A549 treated with AZD9567 at 1 μM for 4 hours (cell line): ENCODE measurements around the gene POMT1. TPM values are rescaled to one million over a fixed set of nuclear protein-coding genes. Genes with fewer than 3 reads are reported as not detected.

Experiments
- total RNA-seq: library from RNA; stranded (reverse); fragments of 200-300 nt; extraction: Qiagen RNA extraction; gene quantifications from 5 replicates; pipeline ENCODE4 v1.2.3, GENCODE V29; 2022; ENCODE audit not compliant: insufficient read depth

The POMT1 gene
- total RNA-seq, result 17.7 to 23.4 TPM (median 18.5 TPM) in 5 replicates

GRCh38 chr9:131502781-131503625, at the start of gene POMT1:
POMT1 (plus strand) TSS chr9:131502918; CDS start chr9:131504219, 1,301 bp downstream.

GRCh38 chr9:131530920-131531832, 28.5 kb downstream of the POMT1 start, which contains the start of gene UCK1:
UCK1 (minus strand) TSS chr9:131531263; CDS start chr9:131531174, 89 bp downstream.

GRCh38 chr9:131545003-131545785, 42.5 kb downstream of the POMT1 start, which contains the start of gene PRRT1B:
PRRT1B (plus strand) TSS chr9:131545523; CDS start chr9:131545616, 93 bp downstream.

Other genes with a start within 250 kb of the POMT1 start
- gene FAM78A, start 226.4 kb upstream of the POMT1 start, total RNA-seq, result 0.24 to 0.92 TPM (median 0.33 TPM) in 5 replicates
- gene PLPP7, start 213.2 kb upstream of the POMT1 start, total RNA-seq, result 0.08 TPM in 1 of 5 replicates, not detected in the others
- 60.6 to 78.5 TPM (median 71.5 TPM) in 5 replicates for gene PRRC2B, start 108.8 kb upstream of the POMT1 start, total RNA-seq
- gene UCK1, start 28.3 kb downstream of the POMT1 start, total RNA-seq, result 21.5 to 23.6 TPM (median 23.3 TPM) in 5 replicates
- gene PRRT1B, start 42.6 kb downstream of the POMT1 start, total RNA-seq, result 0.14 to 0.59 TPM (median 0.36 TPM) in 4 of 5 replicates, not detected in the other
- gene RAPGEF1, start 237.2 kb downstream of the POMT1 start, total RNA-seq, result 26.8 to 45.9 TPM (median 44.3 TPM) in 5 replicates